GM12891 (cell line): ENCODE measurements around the gene UBE2L5. TPM values are rescaled to one million over a fixed set of nuclear protein-coding genes. Genes with fewer than 3 reads are reported as not detected.

Experiments
- DNase-seq: peaks from one replicate; pipeline ENCODE4 v3.0.0; 2011; ENCODE audit warnings: low spot score; ENCODE audit not compliant: insufficient read length
- FAIRE-seq: peaks from 2 replicates; lab custom pipeline; 2011; peaks lifted over from hg19 to GRCh38; lab: Jason Lieb, UNC
- PAX5 ChIP-seq: IDR thresholded peaks from 2 replicates; pipeline ENCODE4 v1.6.1; 2011; ENCODE audit warnings: low read length, moderate library complexity, mild to moderate bottlenecking; ENCODE audit not compliant: insufficient read depth, severe bottlenecking
- POLR2A ChIP-seq: IDR thresholded peaks from 2 replicates; pipeline ENCODE4 v1.6.1; 2011; ENCODE audit warnings: low read depth, low read length, control low read depth
- POLR2AphosphoS5 ChIP-seq: IDR thresholded peaks from 2 replicates; pipeline ENCODE4 v1.6.1; 2011; ENCODE audit warnings: low read depth, low read length, control low read depth
- POU2F2 ChIP-seq: IDR thresholded peaks from 2 replicates; pipeline ENCODE4 v1.6.1; 2011; ENCODE audit warnings: low read depth, mild to moderate bottlenecking, control low read depth, low read length, moderate library complexity
- SPI1 ChIP-seq: IDR thresholded peaks from 2 replicates; pipeline ENCODE4 v1.6.1; 2011; ENCODE audit warnings: low read depth, low read length, control low read depth
- TAF1 ChIP-seq: IDR thresholded peaks from 2 replicates; pipeline ENCODE4 v1.6.1; 2011; ENCODE audit warnings: low read depth, low read length, control low read depth
- polyA plus RNA-seq: library from polyadenylated mRNA; unstranded; fragments of >200 nt; gene quantifications from one replicate; pipeline ENCODE4 v1.2.1, GENCODE V29; 2012; ENCODE audit warnings: low read depth, missing spikeins, inconsistent platforms; ENCODE audit not compliant: missing spikeins

Gene UBE2L5
- polyA plus RNA-seq: 0.19 TPM

DNA sequence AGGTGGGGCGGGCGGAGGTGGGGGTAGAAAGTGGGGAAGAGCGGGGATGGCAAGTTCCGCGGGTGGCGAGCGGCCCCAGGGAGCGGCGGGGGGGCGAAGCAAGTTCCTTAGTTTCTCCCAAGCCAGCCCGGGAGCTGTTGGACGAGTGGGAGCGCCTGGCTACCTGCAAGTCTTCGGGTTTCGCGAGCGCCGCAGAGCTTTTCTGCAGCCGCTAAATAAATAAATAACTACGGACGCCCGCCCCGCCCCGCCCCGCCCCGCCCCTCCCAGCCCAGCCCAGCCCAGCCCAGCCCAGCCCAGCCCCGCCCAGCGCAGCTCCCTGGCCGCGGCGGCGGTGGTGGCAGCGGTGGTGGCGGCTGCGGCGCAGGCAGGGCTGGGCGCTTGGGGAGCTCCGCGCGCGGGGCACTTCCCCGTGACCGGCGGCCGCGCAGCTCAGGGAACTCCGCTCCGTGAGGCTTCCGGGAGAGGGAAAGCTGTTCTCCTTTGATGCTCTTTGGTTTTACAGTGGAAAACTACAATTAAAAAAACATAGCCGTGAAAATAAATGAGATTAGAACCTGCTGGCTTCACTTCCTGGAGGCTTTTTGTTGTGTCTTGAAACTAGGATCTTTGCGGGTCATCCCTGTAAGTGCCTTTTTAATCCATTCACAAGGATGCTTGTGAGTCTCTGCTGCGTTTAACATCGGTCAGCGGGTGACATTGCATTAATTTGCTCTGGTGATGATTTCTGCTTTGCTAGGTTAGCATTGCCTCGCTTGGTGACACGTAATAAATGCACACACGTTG, at the start of gene UBE2L5:
UBE2L5 (plus strand) TSS at position 440 of the 786 bp plus-strand sequence. CDS start 5,498 bp downstream, outside the sequence.
- DNase-seq: peak; percentile 43
- FAIRE-seq: peak; percentile 82
- peak; percentile 12 for TF ChIP-seq PAX5
- no peak for TF ChIP-seq TAF1

DNA sequence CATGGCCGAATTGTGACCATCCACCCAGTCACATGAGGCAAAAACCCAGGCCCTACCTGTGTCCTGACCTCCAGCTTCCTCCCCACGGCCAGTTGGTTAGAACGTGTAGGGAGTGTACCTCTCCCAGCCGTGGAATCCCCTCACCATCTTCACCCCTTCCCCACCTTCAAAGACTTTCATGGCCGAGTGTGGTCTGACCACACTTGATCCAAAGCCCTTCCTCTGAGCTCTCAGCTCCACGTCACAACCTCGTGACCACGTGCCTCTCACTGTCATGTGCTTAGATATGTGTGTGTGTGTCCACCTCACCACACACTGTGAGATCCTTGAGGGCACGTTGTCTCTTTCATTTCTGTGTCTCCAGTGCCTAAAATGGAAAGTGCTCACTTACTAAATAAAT, 48.6 kb upstream of the UBE2L5 start:
- TF ChIP-seq TAF1: 0 out of 2 replicates have a peak, but pooled peaks have one; percentile 16
- TF ChIP-seq PAX5: no peak
- no peak for TF ChIP-seq POU2F2
- 0 out of 2 replicates have a peak, but pooled peaks have one; percentile 35 for TF ChIP-seq POLR2A
- TF ChIP-seq POLR2AphosphoS5: peak; percentile 34; the same call in 1 of the 2 replicates
- TF ChIP-seq SPI1: no peak
- FAIRE-seq (peak; percentile 97), DNase-seq (no peak)

DNA sequence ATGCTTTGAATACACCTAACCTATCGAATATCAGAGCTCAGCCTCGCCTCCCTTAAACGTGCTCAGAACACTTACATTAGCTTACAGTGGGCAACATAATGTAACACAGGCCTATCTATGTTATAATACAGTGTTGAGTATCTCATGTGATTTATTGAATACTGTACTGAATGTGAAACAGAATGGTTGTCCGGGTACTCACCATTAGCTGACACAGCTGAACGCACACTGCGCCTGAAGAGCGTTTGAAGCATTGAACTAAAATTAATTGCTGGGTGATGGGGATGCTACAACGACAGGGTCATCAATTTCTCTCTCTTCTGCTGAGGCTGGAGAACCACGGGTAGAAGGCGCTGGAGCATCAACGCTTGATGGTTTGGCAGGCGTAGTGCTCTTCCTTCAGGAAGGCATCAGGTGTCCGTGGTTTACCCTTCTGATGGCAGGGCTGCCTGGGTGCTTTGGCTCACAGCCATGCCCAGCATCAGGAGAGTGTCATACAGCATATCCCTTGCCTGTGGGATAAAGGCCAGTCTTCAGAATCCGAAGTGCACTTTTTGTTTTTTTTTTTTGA, 46.9 kb upstream of the UBE2L5 start:
- TF ChIP-seq POLR2A (no peak), SPI1 (no peak), PAX5 (no peak), TAF1 (no peak), POLR2AphosphoS5 (no peak), POU2F2 (no peak)
- DNase-seq (no peak), FAIRE-seq (no peak)

DNA sequence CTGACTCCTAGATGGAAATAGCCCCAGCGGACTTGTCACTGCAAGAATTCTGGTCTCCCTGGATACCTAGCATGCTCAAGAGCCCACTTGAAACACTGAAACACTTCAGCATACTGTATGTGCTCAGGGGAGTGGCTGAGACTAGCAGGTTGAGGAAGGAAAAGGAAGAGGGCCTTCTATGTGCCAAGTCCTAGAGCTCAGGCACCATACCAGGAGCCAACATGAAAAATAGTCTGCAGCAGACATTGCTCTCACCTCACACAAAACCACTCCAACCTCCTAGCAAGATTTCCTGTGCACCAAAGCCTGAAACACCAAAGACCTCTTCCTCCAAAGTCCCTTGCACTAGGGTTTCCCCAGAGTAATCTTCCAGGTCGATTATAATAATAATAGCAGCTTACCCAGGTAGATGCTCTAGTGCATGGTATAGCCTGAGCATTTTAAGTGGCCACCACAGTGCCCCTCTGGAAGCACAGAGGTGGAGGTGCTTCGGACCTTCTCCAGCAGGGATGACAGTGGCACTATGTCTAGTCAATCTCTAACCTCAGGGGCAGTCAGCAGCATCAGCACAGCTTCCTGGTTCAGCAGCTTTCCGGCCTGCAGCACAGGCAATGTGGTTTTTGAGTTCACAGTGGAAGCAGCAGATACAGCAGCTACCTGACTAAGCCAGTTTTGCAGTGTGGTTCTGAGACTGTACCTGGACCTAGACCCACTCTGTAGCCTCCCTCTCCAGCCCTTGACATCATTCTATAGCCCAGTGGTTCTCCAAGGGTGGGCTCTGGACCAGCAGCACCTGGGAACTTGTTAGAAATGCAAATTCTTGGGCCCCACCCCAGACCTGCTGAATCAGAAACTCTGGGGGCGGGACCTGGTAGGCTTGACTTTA, 45.6 kb upstream of the UBE2L5 start:
- TF ChIP-seq POLR2AphosphoS5: 0 out of 2 replicates have a peak, but pooled peaks have one; percentile 19
- TF ChIP-seq PAX5: no peak
- TF ChIP-seq POLR2A: no peak
- peak; percentile 77; the same call in 1 of the 2 replicates for TF ChIP-seq POU2F2
- DNase-seq (peak; percentile 52), FAIRE-seq (peak; percentile 99)

DNA sequence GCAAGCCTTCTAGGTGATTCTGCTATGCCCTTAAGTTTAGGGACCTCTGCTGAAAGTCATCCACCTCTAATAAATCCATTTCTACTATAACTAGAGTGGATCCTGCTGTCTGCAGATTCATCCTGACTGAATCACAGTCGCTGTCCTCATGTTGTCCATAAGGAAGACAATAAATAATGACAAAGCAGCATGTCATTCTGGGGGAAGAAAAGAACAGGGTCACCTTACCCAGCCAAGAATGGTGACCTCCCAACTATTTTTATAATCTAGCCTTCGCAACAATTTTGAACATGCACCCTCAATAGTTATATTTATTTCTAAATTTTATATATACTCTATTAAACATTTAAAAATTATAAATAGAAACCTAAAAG, 45.0 kb upstream of the UBE2L5 start:
- TF ChIP-seq POLR2AphosphoS5 (no peak), POU2F2 (no peak), SPI1 (no peak), TAF1 (no peak), PAX5 (no peak), POLR2A (no peak)
- DNase-seq (no peak), FAIRE-seq (no peak)

DNA sequence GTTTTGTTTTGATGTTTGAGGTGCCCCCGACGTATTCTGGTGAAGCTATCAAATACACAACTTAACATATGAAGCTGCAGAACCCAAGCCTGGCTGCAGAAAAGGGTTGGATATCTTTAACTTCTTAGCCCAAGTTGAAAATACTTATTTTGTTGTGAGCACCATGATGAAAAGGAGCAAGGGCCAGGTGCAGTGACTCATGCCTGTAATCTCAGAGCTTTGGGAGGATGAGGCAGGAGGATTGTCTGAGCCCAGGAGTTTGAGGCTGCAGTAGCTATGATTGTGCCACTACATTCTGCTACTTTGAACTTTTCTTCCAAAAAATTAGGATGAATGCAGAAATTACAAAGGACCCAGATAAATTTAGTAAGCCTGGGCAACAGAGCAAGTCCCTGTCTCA, 44.1 kb upstream of the UBE2L5 start:
- no peak for TF ChIP-seq POLR2AphosphoS5
- no peak for TF ChIP-seq PAX5
- no peak for TF ChIP-seq POU2F2
- no peak for TF ChIP-seq TAF1
- no peak for TF ChIP-seq POLR2A
- TF ChIP-seq SPI1: no peak
- DNase-seq (no peak), FAIRE-seq (no peak)

DNA sequence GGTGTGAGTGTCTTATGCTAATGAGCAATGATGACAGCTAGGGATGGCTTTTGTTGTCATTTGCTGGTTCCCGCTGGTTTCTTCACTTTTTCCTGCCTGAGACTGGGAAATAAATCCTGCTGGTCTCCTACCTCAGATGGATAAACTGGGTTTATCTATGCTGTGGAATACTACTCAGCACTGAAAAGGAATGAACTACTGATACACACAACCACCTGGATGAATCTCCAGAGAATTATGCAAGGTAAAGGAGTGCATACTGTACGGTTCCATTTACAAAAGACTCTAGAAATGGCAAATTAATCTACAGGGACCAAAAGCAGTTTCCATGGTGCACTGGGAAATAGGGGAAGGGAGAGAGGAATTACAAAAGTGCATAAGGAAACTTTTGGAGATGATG, 41.2 kb upstream of the UBE2L5 start:
- TF ChIP-seq POU2F2: no peak
- no peak for TF ChIP-seq TAF1
- no peak for TF ChIP-seq POLR2A
- no peak for TF ChIP-seq SPI1
- no peak for TF ChIP-seq PAX5
- no peak for TF ChIP-seq POLR2AphosphoS5
- no peak for FAIRE-seq
- no peak for DNase-seq

DNA sequence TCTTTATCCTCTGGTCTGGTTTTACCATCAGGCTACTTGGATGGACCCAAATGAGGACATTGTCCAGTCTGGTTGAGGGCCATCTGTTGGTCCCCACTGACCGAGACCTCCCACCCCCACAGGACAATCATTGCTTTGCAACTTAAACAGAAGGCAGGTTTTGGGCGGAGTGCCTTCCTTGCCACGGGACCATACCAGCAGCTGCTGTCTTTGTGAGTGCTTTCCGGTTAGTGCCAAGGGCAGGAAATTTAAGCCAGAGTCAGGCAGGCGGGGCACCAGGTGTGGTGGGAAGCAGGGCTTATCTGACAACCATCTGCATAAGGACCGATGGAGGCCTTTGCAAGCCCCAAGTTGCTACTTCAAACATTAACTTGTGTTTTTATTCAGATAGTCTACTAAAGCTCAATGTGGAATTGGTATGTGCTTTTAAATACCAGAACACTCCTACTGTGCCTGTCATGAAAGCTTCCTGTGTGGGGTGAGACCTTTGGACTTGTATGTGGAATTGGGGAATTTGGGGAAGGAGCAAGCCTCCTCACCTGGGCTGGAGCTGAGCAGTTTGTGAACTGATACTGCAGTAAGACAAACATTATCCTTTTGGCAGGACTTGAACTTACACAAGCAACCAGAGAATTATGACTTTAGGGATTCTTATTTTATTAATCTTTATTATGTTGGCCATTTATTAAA, 39.3 kb upstream of the UBE2L5 start:
- no peak for FAIRE-seq
- DNase-seq: no peak
- no peak for TF ChIP-seq POLR2A
- no peak for TF ChIP-seq POLR2AphosphoS5
- TF ChIP-seq SPI1: no peak
- TF ChIP-seq POU2F2: no peak
- no peak for TF ChIP-seq PAX5
